ENCODE results near the gene DPEP3.
A peak's percentile ranks its signal among the peaks of the same experiment; 100 is the strongest.
"Not testable (repeated sequence)": the region's sequence is repeated elsewhere in the genome, so short reads cannot be mapped to it uniquely, and the experiment has no call there.

DPEP3 gene

DNA sequence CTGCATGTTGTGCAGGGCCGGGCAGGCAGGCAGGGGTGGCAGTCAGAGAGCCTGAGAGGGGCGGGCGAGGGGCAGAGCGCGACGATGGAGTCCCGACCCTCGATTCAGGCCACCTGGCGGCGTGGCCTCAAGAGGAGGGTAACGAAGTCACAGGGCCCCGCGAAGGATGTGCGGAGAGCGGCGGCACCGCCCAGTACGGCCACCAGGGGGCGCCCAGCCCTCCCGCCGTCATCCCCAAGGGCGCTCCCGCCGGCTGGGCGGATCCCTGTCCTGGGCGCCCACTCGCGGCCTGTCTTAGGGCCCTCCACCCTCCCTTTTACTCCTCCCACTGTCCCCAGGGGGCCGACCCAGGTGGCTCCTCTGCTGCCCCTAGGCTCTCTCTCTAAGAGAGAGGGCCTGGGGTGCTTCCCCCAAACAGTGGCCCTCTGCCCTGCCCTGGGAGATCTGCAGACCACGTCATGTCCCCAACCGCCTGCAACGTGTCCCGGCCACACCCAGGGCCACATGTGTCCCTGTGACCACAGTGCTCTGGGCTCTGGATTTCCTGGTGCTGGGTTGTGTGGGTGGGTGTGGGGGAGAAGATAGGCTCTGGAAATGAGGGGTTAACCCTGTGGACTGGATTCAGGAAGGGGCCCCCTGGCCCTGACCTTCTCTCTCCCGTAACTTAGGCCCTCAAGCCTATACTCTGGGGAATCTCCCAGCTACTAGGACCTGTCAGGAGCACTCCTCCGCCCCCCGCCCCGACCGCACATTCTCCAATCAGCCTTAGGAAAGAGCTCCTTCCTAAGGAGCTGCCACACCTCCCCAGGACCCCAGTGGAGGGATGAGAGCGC is 13.1 kb upstream of the DPEP3 start:
- DNase-seq, result peak; percentile 85 to 88

- no peak for DNase-seq
These were observed 12.4 kb upstream of the DPEP3 start for GRCh38 chr16:67992661-67993206.

DNA sequence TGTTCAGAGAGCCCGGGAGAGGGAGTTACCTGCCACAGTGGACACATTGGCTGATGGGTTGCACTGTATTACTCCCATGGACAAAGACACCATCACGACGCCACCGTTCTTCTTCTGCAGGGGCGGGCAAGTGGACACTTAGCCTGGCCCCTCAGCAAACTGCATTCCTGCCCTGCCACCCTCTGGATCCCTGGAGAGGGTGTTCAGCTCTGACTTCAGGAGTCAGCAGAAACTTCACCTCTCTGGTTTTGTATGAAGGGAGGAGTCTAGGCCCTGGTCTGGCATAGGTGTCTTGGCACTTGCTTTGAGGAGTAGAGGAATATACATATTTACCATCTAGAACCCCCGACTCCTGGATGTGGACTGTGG is 9.7 kb upstream of the DPEP3 start:
- no peak for DNase-seq

- DNase-seq, result no peak
These were observed 9.2 kb upstream of the DPEP3 start for GRCh38 chr16:67989322-67990017.

GRCh38 chr16:67988675-67989074 is 8.4 kb upstream of the DPEP3 start:
- DNase-seq, result no peak

DNA sequence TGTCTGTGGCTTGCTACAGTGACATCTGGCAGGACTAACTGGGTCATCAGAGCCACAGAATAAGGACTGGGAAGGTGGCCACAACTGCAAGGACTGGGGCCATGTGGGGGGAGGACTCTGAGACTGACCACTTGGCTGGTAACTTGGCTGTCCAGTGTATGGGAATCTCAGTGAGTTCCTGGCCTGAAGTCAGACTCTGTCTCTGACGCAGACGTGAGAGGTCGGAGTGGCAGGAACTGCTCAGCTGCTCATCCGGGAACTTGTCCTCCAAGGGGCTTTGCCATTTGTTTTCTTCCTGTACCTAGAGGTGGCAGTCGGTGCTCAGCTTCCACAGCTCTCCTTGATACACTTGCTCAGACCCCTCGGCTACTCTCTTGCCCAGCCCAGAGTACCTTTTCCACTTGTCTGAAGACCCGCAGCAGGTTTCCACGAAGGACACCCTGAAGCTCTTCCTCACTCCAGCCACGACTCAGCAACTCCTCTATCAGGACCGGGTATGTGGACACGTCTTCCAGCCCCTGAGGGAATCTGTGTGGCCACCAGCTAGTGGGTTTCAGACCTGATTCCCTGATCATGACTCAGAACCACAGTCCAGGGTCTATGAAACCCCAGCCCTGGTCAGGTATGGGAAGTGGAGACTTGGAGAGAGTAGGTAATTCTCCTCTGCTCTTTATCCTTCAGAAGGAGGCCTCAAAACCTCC is 7.3 kb upstream of the DPEP3 start:
- DNase-seq, result no peak

DNA sequence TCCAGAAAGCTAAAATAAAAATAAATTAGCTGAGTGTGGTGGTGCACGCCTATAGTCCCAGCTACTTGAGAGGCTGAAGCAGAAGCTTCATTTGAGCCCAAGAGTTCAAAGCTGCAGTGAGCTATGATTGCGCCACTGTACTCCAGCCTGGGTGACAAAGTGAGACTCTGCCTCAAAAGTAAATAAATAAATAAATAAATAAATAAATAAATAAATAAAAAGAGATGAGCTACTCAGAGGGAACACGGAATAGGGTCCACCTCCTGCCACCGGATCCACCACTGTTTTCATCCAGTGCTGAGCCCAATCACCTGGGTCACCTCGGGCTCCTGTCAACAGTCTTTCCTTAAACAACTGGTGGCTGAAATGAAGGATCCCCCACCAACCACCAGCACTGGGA is 6.7 kb upstream of the DPEP3 start:
- DNase-seq, result no peak

- DNase-seq, result no peak
These were observed 1.9 kb upstream of the DPEP3 start for GRCh38 chr16:67982011-67982696.

- no peak for DNase-seq
These were observed 2.7 kb downstream of the DPEP3 start for GRCh38 chr16:67977469-67978227.

DNA sequence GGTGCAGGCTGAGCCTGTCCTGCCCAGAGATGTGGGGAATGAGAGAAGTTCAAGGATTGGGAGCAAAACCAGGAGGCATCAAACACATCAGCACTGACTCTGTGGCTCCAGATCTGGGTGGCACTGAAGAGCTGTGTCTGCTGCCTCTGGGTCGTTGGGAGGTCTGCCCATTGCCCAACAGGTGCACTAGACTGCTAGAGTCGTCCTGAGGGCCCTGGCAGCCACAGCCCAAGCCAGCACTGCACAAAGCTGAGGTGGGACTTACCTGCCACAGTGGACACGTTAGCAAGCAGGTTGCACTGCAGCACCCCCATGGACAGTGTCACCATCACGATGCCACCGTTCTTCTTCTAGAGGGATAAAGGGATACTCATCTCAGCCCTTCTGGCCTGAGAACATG is 3.3 kb downstream of the DPEP3 start:
- no peak for DNase-seq

GRCh38 chr16:67976205-67976604 is 4.1 kb downstream of the DPEP3 start:
- no peak for DNase-seq

DNA sequence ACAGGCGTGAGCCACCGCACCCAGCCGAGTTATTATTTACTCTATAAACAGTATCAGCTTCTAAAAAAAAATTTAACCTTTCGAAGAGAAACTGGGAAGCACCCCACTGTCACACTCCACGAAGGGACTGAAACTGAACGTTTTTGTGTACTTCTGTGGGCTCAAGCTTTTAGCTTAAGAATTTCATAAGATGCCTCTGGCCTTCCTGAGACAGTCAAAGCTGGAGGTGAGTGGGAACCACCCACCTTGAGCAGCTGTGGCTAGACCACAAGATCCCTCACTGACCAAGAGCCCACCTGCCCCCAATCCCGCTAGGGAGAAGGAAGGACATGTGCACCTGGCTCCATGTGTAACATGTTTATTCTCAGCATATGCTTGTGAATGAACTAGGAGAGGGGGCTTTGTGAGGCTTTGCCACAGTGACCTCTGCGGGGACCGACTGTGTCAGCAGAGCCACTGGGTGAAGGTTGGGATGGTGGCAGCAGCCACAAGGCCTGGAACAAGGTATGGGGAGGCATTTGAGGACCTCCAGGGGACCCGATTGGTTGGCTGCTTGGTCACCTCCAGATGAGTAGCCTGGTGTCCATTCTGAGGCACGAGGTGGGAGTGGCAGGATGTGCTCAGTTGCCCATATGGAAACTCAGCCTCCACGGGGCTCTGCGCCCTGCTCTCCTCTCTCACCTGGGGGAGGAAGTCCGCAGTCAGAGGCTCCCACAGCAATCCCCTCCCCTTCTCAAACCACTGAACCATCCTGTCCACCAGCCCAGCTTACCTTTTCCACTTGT is 4.8 kb downstream of the DPEP3 start:
- no peak for DNase-seq

DNA sequence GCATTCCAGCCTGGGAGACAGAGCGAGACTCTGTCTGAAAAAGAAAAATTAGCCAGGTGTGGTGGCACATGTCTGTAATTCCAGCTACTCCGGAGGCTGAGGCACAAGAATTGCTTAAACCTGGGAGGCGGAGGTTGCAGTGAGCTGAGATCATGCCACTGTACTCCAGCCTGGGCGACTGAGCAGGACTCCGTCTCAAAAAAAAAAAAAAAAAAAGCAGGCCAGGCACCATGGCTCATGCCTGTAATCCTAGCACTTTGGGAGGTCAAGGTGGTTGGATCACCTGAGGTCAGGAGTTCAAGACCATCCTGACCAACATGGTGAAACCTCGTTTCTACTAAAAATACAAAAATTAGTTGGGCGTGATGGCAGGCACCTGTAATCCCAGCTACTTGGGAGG is 8.0 kb downstream of the DPEP3 start:
- not testable (repeated sequence) for DNase-seq

DNA sequence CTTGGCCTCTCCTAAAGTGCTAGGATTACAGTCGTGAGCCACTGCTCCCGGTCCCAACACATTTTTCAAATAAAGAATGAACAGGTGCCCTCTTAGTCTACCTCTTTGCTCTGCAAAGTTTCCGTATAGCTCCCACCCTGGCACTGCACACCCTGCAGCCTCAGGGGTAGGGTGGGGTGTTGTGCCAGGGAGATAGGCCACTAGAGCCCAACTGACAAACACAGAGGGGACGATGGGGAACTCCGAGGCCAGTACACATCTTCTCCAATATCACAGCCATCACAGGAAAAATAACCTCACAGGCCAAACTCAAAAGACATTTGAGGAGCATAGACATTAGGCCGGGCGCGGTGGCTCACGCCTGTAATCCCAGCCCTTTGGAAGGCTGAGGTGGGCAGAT is 9.2 kb downstream of the DPEP3 start:
- no peak for DNase-seq

GRCh38 chr16:67969254-67970039 is 10.9 kb downstream of the DPEP3 start:
- DNase-seq, result no peak

- peak; percentile 90 to 92 for DNase-seq
These were observed 11.7 kb downstream of the DPEP3 start, which contains the start of gene SLC12A4 for GRCh38 chr16:67968400-67969253. Gene SLC12A4, minus strand, starts transcription at chr16:67968637. Its CDS starts 84 bp downstream, at chr16:67968553.

DNA sequence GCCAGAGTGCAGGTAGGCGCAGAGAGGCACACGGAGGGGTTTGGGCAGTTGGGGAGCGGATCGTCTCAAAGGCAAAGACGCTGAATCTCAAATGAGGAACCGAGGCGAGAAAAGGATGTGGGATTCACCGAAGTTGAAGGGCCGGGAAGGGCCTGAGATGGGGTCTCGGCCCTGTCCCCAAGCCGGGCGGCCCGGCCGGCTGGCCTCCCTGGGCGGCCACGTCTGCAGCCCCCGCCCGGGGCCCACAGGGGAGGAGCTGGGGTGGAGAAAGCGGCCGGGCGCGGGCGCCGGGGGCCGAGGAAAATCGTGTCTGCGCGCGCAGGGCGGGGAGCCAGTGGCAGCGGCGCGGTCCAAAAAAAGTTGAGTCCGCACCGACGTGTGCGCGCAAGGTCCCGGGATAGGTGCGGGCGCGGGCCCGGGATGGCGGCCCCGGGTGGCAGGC is 12.3 kb downstream of the DPEP3 start:
- DNase-seq, result peak; percentile 36 to 52

- peak; percentile 17 to 32 for DNase-seq
These were observed 12.9 kb downstream of the DPEP3 start for GRCh38 chr16:67967183-67967957.

All from activated CD4-positive, alpha-beta T cell treated with anti-CD3 and anti-CD28 coated beads, Interleukin-2, amount 50 U/mL, for 48 hours (primary cell).